Neural progenitor cell (in vitro differentiated cells): ENCODE measurements around the gene DBP. TPM values are rescaled to one million over a fixed set of nuclear protein-coding genes. Genes with fewer than 3 reads are reported as not detected.

Experiments used
- DNase-seq: peaks from one replicate; pipeline ENCODE4 v3.0.0-alpha.2; 2016; ENCODE audit warnings: low spot score
- H2AFZ ChIP-seq: fragments of 200-600 bp; sonication (generic); replicated peaks from 2 replicates; pipeline ENCODE4 v1.6.1; 2016; ENCODE audit warnings: antibody characterized with exemption
- H3F3A ChIP-seq: fragments of 200-600 bp; sonication (generic); 2 replicates; pipeline ENCODE4 v1.6.1; 2016; ENCODE audit warnings: antibody characterized with exemption, low read depth
- H3K27ac ChIP-seq: fragments of 200-600 bp; sonication (generic); 2 replicates; pipeline ENCODE4 v1.5.1; 2016; ENCODE audit warnings: mild to moderate bottlenecking
- H3K27me3 ChIP-seq: fragments of 200-600 bp; sonication (generic); 2 replicates; pipeline ENCODE4 v1.6.1; 2016; ENCODE audit warnings: mild to moderate bottlenecking, moderate library complexity
- H3K36me3 ChIP-seq: fragments of 200-600 bp; sonication (generic); 2 replicates; pipeline ENCODE4 v1.5.1; 2016
- H3K4me1 ChIP-seq: fragments of 200-600 bp; sonication (generic); 2 replicates; pipeline ENCODE4 v1.6.1; 2016; ENCODE audit warnings: mixed run types
- H3K4me2 ChIP-seq: fragments of 200-600 bp; sonication (generic); 2 replicates; pipeline ENCODE4 v1.6.1; 2016
- H3K4me3 ChIP-seq: fragments of 200-600 bp; sonication (generic); 2 replicates; pipeline ENCODE4 v1.5.1; 2016
- H3K79me2 ChIP-seq: fragments of 200-600 bp; sonication (generic); 2 replicates; pipeline ENCODE4 v1.6.1; 2016; ENCODE audit warnings: low read depth
- H3K9ac ChIP-seq: fragments of 200-600 bp; sonication (generic); 2 replicates; pipeline ENCODE4 v1.6.1; 2016
- H3K9me3 ChIP-seq: fragments of 200-600 bp; sonication (generic); 2 replicates; pipeline ENCODE4 v1.5.1; 2016; ENCODE audit warnings: low read depth
- H4K20me1 ChIP-seq: fragments of 200-600 bp; sonication (generic); 2 replicates; pipeline ENCODE4 v1.6.1; 2016; ENCODE audit warnings: low read depth
- H3K27ac Mint-ChIP-seq: 3 replicates; pipeline ENCODE4 v1.8.0; 2021; ENCODE audit warnings: mixed read lengths
- H3K27me3 Mint-ChIP-seq: 2 replicates; pipeline ENCODE4 v1.8.0; 2022; ENCODE audit warnings: low read depth, mild to moderate bottlenecking, inconsistent platforms, moderate library complexity, mixed read lengths; ENCODE audit not compliant: insufficient read depth
- H3K36me3 Mint-ChIP-seq: 3 replicates; pipeline ENCODE4 v1.8.0; 2021; ENCODE audit warnings: mixed read lengths
- H3K4me1 Mint-ChIP-seq: 3 replicates; pipeline ENCODE4 v1.8.0; 2021; ENCODE audit warnings: mixed read lengths
- H3K4me3 Mint-ChIP-seq: 3 replicates; pipeline ENCODE4 v1.8.0; 2021; ENCODE audit warnings: mild to moderate bottlenecking, moderate library complexity, mixed read lengths
- H3K9me3 Mint-ChIP-seq: 3 replicates; pipeline ENCODE4 v1.8.0; 2020; ENCODE audit warnings: mixed read lengths
- CTCF ChIP-seq: fragments of 200-600 bp; sonication (generic); IDR thresholded peaks from 2 replicates; pipeline ENCODE4 v1.5.1; 2017; ENCODE audit warnings: antibody characterized with exemption, mild to moderate bottlenecking
- EZH2 ChIP-seq: fragments of 200-600 bp; sonication (generic); IDR thresholded peaks from 2 replicates; pipeline ENCODE4 v1.6.1; 2017; ENCODE audit warnings: antibody characterized with exemption, mild to moderate bottlenecking, moderate library complexity
- EZH2phosphoT487 ChIP-seq: fragments of 200-600 bp; sonication (generic); IDR thresholded peaks from 2 replicates; pipeline ENCODE4 v1.6.1; 2017; ENCODE audit warnings: antibody characterized with exemption
- total RNA-seq: library from RNA; depleted of rRNA; stranded (reverse); fragments of >200 nt; gene quantifications from 2 replicates; pipeline ENCODE4 v1.2.3, GENCODE V29; 2015; ENCODE audit warnings: low replicate concordance

The DBP gene
- total RNA-seq, 1 donor from 2014 or later: 7.4 TPM

- Mint-ChIP-seq H3K4me3 (no peak overlapping the region), H3K36me3 (no peaks in the 10 kb centered on the region), H3K27me3 (peaks cover 2% of the 10 kb centered on the region), H3K27ac (no peak overlapping the region), H3K9me3 (no peaks in the 10 kb centered on the region), H3K4me1 (peaks cover 9% of the 10 kb centered on the region)
- Histone ChIP-seq H3K9me3 (no peaks in the 10 kb centered on the region), H3K4me1 (peaks cover 13% of the 10 kb centered on the region), H3K4me2 (no peak overlapping the region), H3K9ac (no peak overlapping the region), H3K4me3 (no peak overlapping the region), H2AFZ (no peak overlapping the region), H3K79me2 (no peaks in the 10 kb centered on the region), H3K36me3 (no peaks in the 10 kb centered on the region), H3K27ac (no peak overlapping the region), H4K20me1 (peaks cover 5% of the 10 kb centered on the region), H3K27me3 (no peaks in the 10 kb centered on the region), H3F3A (peaks cover 11% of the 10 kb centered on the region)
- DNase-seq: no peak
- no peak for TF ChIP-seq EZH2phosphoT487
- no peak for TF ChIP-seq EZH2
- TF ChIP-seq CTCF: no peak
Measured at GRCh38 chr19:48609571-48610108, 27.5 kb downstream of the DBP start.

GRCh38 chr19:48608798-48609263 is 28.3 kb downstream of the DBP start:
- peak overlapping the region; percentile 38 for H3K4me3 Mint-ChIP-seq
- Histone ChIP-seq H3K27me3 (no peaks in the 10 kb centered on the region), H3K4me3 (no peak overlapping the region), H3F3A (peaks cover 4% of the 10 kb centered on the region), H3K9me3 (no peaks in the 10 kb centered on the region), H3K4me2 (no peak overlapping the region), H4K20me1 (no peaks in the 10 kb centered on the region), H3K27ac (no peak overlapping the region), H2AFZ (peak overlapping the region; percentile 94), H3K4me1 (peaks cover 5% of the 10 kb centered on the region), H3K79me2 (no peaks in the 10 kb centered on the region), H3K36me3 (no peaks in the 10 kb centered on the region), H3K9ac (no peak overlapping the region)
- DNase-seq: peak; percentile 68
- H3K9me3 Mint-ChIP-seq: no peaks in the 10 kb centered on the region
- H3K27me3 Mint-ChIP-seq: no peaks in the 10 kb centered on the region
- TF ChIP-seq EZH2 (no peak), CTCF (peak; percentile 65), EZH2phosphoT487 (no peak)
- peak overlapping the region; percentile 93 for H3K27ac Mint-ChIP-seq
- H3K36me3 Mint-ChIP-seq: no peaks in the 10 kb centered on the region
- peaks cover 4% of the 10 kb centered on the region for H3K4me1 Mint-ChIP-seq

GRCh38 chr19:48607359-48607755 is 29.8 kb downstream of the DBP start:
- H3K4me3 Mint-ChIP-seq: no peak overlapping the region
- DNase-seq: no peak
- no peaks in the 10 kb centered on the region for H3K27me3 Mint-ChIP-seq
- no peak overlapping the region for H3K27ac ChIP-seq
- H3K4me3 ChIP-seq: no peak overlapping the region
- no peaks in the 10 kb centered on the region for H3K27me3 ChIP-seq
- no peak overlapping the region for H3K4me2 ChIP-seq
- H3K9me3 Mint-ChIP-seq: no peaks in the 10 kb centered on the region
- no peaks in the 10 kb centered on the region for H3K4me1 ChIP-seq
- H3K36me3 Mint-ChIP-seq: no peaks in the 10 kb centered on the region
- H3K9ac ChIP-seq: no peak overlapping the region
- no peaks in the 10 kb centered on the region for H3K9me3 ChIP-seq
- H3K79me2 ChIP-seq: no peaks in the 10 kb centered on the region
- TF ChIP-seq EZH2phosphoT487 (no peak), CTCF (no peak), EZH2 (no peak)
- H3K36me3 ChIP-seq: no peaks in the 10 kb centered on the region
- no peak overlapping the region for H3K27ac Mint-ChIP-seq
- no peaks in the 10 kb centered on the region for H3F3A ChIP-seq
- H4K20me1 ChIP-seq: no peaks in the 10 kb centered on the region
- no peaks in the 10 kb centered on the region for H3K4me1 Mint-ChIP-seq
- H2AFZ ChIP-seq: no peak overlapping the region
